ENCODE results near the gene CRYL1.

CRYL1 gene

GRCh38 chr13:20424559-20424852 lies 101.2 kb downstream of the CRYL1 start:
- no peak for DNase-seq (ENCODE audit: low read depth in 2 of 2)
- no peak overlapping the region for H3K4me3 ChIP-seq (replicated peaks in 1 of 2; ENCODE audit: low read depth in 2 of 2, low read length in 2 of 2)
- TF ChIP-seq, protein P1, sequence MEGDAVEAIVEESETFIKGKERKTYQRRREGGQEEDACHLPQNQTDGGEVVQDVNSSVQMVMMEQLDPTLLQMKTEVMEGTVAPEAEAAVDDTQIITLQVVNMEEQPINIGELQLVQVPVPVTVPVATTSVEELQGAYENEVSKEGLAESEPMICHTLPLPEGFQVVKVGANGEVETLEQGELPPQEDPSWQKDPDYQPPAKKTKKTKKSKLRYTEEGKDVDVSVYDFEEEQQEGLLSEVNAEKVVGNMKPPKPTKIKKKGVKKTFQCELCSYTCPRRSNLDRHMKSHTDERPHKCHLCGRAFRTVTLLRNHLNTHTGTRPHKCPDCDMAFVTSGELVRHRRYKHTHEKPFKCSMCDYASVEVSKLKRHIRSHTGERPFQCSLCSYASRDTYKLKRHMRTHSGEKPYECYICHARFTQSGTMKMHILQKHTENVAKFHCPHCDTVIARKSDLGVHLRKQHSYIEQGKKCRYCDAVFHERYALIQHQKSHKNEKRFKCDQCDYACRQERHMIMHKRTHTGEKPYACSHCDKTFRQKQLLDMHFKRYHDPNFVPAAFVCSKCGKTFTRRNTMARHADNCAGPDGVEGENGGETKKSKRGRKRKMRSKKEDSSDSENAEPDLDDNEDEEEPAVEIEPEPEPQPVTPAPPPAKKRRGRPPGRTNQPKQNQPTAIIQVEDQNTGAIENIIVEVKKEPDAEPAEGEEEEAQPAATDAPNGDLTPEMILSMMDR (IDR thresholded peaks at IDR 0.05; ENCODE audit: low read depth, low read length) = no peak

GRCh38 chr13:20422362-20422761 lies 103.3 kb downstream of the CRYL1 start:
- H3K4me3 ChIP-seq (replicated peaks in 1 of 2; ENCODE audit: low read depth in 2 of 2, low read length in 2 of 2) = no peak overlapping the region
- DNase-seq (ENCODE audit: low read depth in 2 of 2) = no peak
- TF ChIP-seq, protein P1 (IDR thresholded peaks at IDR 0.05; ENCODE audit: low read depth, low read length) = no peak

DNA sequence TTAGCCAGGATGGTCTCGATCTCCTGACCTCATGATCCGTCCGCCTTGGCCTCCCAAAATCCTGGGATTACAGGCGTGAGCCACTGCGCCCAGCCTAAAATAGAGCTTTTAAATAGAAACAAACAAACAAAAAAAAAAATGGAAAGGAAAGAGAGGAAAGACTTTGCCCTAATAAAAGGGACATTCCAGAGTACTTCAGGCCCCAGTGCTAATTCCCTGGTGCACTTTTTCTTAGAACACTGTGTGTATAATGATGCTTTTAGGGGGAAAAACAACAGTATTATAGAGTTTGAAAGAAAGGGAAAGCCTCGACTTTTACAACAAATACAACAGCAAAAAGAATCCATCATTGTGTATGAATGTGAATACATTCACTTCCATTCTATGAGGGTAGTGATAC lies 104.7 kb downstream of the CRYL1 start:
- DNase-seq (ENCODE audit: low read depth in 2 of 2) = no peak
- no peak overlapping the region for H3K4me3 ChIP-seq (replicated peaks in 1 of 2; ENCODE audit: low read depth in 2 of 2, low read length in 2 of 2)
- TF ChIP-seq, protein P1 (IDR thresholded peaks at IDR 0.05; ENCODE audit: low read depth, low read length) = no peak

- TF ChIP-seq, protein P1 (IDR thresholded peaks at IDR 0.05; ENCODE audit: low read depth, low read length) = no peak
- DNase-seq (ENCODE audit: low read depth in 2 of 2) = no peak
These were observed 106.7 kb downstream of the CRYL1 start for GRCh38 chr13:20418953-20419352.

DNA sequence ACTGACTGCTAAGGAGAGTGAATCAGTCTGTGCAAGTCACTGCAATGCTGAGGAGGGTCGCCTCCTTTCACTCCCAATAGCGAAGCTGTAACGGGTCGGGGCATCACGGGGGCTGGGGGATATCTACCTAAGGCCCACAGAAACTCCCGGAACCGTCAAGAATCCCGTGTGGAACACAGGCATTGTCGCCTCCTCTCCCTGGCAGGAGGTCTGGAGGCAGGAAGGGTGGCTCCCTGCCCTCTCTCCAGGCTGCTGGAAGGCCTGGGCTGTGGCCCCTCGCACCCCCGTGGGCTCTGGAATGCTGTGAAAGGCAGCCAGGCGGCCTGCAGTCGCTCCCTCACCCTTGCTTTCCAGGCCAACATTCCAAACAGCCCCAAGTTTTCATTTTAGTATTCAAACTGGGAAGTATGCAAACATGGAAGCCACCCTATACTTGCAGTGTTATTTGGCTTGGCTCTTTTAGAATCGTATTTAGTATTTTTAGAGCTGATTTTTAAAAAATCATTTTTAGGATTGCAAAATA lies 109.4 kb downstream of the CRYL1 start:
- TF ChIP-seq, protein P1 (IDR thresholded peaks at IDR 0.05; ENCODE audit: low read depth, low read length) = no peak
- peak in 1 of 2 donors; percentile 10 for DNase-seq (ENCODE audit: low read depth in 2 of 2)
- H3K4me3 ChIP-seq (replicated peaks in 1 of 2; ENCODE audit: low read depth in 2 of 2, low read length in 2 of 2) = no peak overlapping the region

More at GRCh38 chr13:20418953-20419352, 106.7 kb downstream of the CRYL1 start:
- H3K4me3 ChIP-seq (replicated peaks in 1 of 2; ENCODE audit: low read depth in 2 of 2, low read length in 2 of 2) = no peak overlapping the region

DNA sequence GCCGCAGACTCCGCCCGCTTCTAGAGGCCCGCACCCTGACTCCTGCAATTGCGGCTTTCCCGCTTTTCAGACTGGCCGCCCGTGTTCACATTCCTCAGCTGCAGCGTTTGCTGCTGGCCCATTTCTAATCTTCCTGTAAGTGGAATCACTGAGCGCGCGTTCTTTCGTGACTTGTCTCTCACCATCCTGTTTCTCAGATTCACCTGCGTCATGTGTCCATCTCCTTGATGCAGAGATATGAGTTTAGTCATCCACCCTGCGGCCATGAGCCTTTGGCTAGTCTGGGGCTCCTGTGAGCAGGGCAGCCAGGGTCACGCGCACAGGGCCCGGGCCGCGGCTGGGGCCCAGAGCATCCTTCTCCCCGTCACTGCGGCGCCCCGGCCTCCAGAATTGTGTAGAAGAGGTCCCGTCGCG lies 110.0 kb downstream of the CRYL1 start:
- TF ChIP-seq, protein P1 (IDR thresholded peaks at IDR 0.05; ENCODE audit: low read depth, low read length) = no peak
- no peak overlapping the region for H3K4me3 ChIP-seq (replicated peaks in 1 of 2; ENCODE audit: low read depth in 2 of 2, low read length in 2 of 2)

DNA sequence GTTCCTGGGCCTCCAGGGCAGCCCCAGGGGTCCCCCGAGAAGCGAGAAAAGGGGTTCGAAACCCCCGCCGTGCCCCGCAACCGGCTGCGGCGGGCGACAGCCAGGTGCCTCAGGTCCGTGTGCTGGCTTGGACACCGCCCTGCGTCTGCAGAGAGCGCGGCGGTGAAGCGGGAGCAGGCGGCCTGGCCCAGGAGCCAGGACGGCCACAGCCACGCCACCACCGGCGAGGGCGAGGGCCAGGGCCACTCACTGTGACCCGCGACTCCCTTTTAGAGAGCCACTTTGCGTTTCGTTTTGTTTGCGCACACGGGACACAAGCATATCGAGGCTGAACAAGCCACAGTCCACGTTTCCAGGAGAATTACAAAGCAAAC lies 110.4 kb downstream of the CRYL1 start:
- DNase-seq (ENCODE audit: low read depth in 2 of 2) = no peak
- no peak overlapping the region for H3K4me3 ChIP-seq (replicated peaks in 1 of 2; ENCODE audit: low read depth in 2 of 2, low read length in 2 of 2)
- TF ChIP-seq, protein P1 (IDR thresholded peaks at IDR 0.05; ENCODE audit: low read depth, low read length) = no peak

More for the DNA sequence above, 110.0 kb downstream of the CRYL1 start:
- DNase-seq (ENCODE audit: low read depth in 2 of 2) = no peak
